ENCODE measurements around the gene SPG21.

Gene SPG21

DNA sequence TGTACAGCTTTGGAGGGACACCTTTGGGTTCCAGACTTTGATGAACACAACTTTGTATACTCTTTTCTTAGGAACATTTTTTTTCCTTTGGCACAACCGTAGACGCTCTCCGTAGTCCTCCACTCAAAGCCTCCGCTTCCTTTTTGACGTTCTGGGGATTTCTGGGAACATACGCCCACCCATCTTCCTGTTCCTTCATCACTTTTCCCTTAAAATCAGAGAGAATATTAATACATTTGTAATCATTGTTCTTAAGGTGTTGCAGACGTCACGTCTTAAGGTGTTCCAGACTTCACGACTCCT is 405 bp upstream of the SPG21 start:
- DNase-seq = no peak

DNA sequence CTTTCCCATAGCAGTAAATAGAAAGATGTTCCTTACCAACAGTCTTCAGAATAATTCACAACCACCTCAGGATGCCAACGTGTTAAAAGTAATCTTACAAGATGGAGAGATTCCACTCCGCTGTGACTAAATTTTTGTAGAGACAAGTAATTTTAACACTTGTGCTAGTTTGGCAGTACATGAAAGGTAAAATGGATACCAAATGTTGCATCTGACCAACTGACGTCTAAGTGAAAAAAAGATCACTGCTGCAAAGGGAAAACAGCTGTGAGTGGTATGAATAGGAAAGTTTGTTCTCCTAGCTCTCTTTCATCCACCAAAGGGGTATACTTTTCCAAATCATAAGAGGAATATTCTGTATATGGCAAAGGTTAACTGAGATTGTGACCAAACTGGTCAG is 2.6 kb downstream of the SPG21 start:
- DNase-seq = no peak

DNA sequence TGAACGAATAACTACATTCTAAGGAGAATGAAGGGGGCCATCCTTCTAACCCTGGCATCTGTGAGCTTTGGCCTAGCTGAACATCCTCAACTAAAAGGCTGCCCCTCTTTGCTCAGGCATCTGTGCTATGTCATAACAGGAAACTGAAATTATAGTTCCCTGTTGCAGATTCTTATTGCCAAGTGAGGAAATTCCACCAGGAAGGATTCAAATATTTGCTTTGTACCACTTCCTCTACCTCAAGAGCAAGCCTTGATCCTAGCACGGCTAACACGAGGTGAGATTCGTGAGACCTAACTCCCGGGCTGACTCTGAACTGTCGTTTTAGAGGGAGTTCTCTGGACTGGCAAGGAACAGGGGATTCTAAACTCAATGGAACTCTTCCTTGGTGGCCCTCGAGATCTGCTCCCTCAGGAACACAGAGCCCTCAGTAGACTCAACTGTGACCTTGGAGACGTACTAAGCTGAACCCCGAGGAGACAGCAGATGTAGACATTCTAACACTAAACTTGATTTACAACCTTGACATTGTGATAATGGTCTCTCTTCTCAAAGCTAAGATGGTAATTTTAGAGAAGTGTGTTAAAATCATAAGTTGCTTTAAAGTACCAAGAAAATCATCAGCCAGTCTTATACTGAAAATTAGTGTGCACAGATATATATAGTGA is 4.2 kb downstream of the SPG21 start:
- DNase-seq = no peak

DNA sequence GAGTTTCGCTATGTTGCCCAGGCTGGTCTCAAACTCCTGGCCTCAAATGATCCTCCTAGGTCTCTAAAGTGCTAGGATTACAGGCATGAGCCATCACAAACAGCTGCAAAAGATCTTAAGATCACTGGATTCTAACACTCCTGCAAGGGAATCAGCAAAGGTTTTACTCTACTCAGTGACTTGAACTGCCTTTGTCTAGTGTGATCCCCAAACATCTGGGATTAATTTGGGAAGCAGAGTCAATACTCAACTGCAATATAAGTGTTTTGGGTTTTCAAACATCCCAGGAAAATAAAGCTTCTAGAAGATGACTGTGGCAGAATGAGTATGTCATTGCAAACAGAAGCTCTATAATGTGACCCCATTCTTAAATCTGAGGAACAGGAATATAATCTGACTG is 7.2 kb downstream of the SPG21 start:
- no peak for DNase-seq

DNA sequence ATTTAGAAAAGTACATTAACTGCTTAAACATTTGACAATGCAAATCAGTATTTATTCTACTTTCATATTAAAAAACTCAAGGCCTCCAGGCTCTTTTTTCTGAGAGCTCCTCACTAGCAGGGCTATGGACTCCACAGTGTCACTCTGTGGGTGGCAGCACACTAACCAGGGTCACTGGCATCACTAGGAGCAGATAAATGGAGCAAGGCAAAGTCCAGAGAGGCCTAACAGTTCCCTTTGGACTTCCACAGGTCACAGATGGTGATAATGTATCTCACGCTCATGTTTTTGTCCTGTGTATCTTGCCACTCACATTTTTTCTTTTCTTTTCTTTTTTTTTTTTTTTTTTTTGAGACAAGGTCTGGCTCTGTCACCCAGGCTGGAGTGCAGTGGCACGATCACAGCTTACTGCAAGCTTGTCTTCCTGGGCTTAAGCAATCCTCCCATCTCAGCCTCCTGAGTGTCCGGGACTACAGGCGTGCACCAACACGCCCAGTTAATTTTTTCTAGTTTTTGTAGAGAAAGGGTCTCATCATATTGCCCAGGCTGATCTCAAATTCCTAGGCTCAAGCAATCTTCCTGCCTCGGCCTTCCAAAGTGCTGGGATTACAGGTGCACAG is 7.8 kb downstream of the SPG21 start:
- no peak for DNase-seq

DNA sequence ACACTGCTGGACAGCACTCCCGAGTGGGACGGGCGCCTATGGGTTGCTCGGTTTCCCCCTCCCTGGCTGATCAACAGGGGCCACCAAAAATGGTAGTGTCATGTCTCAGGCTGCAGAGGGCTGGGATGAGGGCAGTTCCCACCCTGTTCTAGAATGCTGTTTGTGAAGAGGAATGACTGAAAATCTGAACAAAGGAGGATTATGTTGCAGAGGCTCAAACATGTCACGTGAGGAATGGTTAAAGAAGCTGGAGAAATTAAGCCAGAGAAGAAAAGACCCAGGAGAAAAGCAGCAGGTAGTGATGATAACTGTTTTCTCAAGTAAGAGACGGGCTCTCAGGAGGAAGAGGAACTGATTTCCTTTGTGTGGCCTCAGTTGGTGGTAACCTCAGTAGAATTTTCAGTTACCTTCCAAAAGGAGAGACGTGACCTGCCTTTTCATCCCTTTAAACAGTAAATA is 10.4 kb downstream of the SPG21 start:
- DNase-seq = no peak

DNA sequence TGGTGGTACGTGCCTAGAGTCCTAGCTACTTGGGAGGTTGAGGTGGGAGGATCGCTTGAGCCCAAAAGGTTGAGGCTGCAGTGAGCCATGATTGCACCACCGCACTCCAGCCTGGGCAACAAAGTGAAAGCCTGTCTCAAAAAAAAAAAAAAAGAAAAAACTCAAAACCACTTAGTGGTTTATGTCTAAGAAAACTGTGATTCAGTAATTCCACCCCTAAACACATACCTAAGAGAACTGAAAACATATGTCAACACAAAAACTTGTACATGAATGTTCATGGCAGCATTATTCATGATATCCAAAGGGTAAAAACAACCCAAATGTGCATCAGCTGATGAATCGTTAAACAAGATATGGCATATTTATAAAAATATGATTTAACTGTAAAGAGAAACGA is 14.3 kb downstream of the SPG21 start:
- no peak for DNase-seq

DNA sequence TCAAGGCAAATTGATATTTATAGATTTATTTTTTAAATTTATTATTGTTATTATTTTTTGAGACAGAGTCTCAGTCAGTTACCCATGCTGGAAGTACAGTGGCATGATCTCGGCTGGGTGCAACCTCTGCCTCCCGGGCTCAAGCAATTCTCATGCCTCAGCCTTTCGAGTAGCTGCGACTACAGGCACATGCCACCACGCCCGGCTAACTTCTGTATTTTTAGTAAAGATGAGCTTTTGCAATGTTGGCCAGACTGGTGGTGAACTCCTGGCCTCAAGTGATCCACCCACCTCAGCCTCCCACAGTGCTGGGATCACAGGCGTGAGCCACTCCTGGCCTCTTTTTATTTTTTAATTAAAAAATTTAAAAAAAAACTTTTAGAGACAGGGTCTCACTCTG is 19.0 kb downstream of the SPG21 start:
- DNase-seq = no peak

DNA sequence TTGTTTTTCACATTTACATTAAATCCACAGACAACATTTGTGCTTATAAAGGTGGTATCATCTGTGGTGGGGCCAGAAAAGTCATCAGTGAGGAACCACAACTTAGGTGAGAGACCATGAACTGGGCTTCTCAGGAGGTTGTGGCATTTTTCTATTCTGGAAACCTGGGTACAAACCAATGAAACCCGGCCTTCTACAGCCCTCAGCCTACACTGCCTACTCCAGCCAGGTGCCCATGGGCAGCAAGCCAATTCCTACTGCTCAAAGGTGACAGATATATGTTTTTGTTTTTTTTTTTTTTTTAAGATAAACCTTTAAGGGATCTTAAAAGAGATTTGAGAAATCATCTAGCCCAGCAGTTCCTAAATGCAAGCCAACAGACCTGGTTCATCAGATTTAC is 20.3 kb downstream of the SPG21 start:
- no peak for DNase-seq

DNA sequence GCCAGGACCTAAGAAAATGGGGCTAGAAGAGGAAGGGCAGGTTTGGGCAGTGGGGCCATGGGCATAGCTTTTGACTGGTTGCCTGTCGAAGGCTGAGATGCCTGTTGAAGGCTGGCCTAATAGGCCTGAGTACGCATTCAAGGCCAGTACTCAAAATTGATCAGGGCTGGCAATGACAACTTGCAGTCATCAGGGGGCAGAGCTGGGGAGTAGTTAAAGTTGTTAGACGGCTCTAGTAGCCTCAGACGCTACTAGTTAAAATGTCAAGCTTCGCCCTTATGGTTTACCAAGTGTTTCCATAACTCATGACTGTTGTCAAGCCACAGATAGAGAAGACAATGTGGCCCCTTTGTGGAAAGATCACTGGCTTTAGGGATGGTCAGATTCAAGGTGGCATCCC is 28.7 kb downstream of the SPG21 start:
- DNase-seq = no peak

DNA sequence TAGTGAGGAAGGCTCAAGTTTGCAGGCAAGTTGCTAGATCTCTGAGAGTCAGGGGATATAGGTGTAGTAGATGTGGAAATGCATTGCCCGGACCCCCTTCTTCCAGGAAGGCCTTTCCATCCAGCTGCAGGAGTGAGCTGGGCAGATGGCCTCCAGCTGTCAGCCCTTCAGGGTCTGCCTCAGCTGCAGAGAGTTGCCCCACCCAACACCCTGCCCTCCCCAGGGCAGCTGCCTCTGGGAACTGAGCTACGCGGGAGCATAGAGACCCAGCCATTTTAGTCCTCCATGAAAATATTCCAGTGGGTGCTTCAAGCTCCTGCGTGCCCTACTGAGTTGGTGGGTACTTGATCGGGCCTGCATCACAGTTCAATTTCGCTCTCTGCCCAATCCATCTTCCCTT is 29.6 kb downstream of the SPG21 start:
- DNase-seq = no peak

DNA sequence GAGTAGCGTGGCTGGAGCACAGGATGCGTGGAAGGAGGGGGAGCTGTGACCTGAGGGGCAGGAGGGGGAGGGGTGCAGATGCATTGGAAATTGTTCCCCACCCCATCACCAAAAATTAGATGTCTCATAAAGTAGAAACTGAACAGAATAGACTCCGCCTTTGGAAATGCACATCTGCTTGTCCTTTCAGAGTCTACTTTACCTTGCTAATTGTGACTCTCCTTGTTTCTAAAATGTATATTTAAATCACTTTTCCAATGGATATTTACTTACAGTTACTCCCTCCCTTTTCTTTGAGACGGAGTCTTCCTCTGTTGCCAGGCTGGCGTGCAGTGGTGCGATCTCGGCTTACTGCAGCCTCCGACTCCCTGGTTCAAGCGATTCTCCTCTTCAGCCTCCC is 30.6 kb downstream of the SPG21 start:
- DNase-seq = no peak

DNA sequence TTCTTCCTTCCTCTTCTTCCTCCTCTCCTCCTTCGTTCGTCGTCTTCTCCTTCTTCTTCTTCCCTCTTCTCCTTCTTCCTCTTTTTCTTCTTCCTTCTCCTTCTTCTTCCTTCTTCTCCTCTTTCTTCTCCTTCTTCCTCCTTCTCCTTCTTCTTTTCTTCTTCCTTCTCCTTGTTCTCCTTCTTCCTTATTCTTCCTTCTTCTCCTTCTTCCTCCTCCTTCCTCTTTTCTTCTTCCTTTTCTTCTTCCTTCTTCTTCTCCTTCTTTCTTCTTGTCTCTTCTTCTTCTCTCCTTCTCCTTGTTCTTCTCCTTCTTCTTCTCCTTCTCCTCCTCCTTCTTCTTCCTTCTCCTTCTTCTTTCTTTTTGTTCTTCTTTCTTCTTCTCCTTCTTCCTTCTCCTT is 35.3 kb downstream of the SPG21 start:
- no peak for DNase-seq

DNA sequence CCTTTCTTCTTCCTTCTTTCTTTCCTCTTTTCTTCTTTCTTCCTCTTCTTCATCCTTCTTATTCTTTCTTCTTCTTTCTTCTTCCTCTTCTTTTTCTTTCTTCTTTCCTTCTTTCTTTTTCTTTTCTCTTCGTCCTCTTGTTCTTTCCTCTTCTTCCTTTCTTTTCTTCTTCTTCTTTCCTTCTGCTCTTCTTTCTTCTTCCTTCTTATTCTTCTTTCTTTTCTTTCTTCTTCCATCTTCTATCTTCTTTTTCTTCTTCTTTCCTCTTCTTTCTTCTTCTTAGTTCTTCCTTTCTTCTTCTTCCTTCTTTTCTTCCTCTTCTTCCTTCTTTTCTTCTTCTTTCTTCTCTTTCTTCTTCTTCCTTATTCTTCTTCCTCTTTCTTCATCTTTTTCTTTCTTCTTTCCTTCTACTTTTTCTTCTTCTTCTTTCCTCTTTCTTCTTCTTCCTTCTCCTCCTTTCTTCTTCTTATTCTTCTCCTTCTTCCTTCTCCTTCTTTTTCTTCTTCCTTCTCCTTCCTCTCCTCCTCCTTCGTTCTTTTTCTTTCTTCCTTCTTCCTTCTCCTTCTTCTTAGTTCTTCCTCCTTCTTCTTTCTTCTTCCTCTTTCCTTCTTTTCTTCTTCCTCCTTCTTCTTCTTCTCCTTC is 37.8 kb downstream of the SPG21 start:
- no peak for DNase-seq

DNA sequence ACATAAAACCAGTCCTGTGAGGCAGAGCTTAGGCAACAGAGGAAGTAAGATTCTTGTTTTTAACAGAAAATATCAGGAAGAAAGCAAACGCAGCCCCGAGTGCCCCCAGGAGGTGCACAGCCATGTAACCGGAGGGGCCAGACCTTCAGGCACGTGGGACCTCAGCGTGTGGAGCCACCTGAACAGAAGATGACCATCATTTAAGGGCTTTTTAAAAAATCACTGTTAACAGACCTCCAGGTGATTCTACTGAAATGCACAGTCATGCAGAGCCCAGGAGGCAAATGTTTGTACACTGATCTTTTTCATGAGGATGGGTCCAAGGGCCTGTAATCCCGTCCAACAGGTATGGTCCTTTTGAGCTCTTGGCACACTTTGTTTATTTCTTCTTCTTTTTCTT is 38.8 kb downstream of the SPG21 start:
- no peak for DNase-seq

DNA sequence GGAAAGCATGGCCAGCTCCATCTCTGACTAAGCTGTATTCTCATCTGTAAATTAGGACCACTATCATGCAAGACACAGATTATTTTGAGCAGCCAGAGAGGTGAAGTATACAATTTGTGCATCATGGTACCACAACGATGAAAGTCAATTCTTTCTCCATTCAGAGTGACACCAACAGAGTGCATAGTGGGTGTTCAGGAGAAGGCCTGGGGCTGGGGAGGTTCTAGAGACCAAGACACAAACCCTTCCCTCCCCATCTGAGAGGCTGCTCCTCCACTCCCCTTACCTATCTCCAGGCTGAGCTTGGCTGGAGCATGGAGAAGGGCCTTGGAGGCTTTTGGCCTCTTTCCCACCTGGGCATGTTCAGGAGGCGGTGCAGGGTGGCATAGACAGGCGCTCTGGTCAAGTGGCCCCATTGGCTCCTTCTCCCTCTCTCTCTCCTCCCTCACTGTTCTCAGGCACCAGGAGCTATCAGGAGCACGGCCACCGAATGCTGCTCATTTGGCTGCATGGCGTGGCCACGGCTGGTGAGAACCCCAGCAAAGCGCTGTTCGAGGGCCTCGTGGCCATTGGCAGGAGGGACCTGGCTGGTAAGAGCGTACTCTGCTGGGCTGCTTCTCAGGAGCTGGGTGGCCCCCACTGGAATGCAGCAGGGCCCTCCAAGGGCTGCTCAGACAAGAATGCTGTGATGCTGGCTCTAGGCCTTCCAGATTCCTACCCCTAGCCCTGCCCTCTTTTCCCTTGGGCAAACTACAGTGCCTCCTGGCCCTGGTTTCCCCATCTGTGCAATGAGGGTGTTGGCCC is 40.1 kb downstream of the SPG21 start:
- DNase-seq = no peak

DNA sequence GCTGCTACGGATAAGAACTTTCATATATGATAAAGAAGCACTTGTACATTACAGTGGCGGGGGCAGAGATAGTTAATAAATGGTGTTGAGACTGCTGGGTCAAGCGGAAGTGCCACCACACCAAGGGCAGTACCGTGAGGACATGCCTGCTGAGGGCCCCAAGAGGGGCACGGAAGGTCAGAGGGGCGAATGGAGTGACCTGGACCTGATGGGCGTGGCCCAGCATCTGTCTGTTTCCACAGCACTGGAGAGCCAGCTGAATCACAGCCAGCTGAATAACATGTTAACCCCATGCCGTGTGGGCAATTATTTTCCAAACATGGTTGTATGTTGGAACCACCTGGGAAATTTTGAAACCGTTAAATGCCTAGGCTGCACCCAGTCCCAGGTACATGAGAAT is 40.8 kb downstream of the SPG21 start:
- DNase-seq = no peak

DNA sequence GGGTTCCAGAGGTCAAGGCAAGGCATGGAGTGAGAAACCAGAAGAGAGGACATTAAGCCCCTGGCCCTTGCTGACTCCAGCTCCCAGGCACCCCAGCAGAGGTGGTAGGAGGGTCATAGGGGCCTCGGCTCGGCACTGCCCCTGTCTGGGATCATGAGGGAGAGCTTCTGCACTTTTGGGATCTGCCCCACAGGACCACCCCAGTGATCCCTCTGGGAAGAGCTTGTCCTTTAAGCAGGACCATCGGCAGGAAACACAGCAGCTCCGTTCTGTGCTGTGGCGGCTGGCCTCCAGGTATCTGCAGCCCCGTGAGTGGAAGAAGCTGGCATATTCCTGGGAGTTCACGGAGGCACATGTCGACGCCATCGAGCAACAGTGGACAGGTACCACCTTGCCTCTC is 42.5 kb downstream of the SPG21 start:
- no peak for DNase-seq

DNA sequence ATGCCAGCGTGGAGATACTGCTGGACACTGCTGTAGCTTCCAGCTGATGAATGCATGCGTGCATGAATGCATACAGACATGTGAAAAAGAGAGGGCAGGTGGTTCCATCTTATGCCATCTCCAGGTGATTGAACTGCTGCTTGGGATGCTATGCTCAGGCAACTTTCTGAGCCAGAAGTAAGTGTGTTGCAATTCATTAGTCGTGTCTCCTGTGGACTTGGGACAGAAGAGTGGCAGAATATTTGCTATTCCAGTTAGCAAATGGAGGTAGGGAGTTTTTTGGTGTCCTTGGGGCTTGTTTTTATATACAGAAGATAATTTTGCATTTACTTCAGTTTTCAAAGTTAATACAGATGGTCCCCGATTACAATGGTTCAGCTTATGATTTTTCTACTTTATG is 44.8 kb downstream of the SPG21 start:
- no peak for DNase-seq

DNA sequence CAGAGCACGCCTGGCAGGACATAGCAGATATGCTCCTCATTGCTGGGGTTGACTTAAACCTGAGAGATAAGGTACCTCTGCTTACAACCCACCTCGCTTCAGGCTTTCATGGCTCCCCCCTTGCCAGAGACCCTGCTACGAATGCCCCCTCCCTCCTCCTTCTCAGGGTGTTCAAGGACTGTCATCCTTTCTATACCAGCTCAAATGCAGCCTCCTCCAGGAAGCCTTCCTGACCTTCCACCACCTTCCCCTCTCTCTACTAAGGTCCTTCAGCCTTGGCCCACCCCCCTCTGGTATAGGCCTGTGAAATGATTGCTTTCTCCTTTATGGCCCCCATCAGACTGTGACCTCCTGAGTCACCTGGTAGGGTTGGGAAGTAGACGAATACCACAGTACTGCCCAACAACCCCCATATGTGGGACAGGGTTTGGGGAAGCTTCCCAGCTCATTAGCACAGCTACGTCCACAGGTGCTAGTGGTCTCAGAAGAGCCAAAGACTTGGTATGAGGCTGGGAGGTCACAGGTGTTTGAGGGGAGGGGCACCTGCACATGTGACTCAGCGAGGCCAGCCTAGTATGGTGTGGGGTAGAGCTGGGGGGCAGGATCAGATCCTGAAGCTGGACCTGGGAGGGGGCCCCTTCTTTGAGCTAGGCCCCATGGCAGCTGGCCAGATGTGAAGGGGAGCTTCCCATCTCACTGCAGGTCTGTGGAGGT is 46.0 kb downstream of the SPG21 start:
- DNase-seq = no peak

DNA sequence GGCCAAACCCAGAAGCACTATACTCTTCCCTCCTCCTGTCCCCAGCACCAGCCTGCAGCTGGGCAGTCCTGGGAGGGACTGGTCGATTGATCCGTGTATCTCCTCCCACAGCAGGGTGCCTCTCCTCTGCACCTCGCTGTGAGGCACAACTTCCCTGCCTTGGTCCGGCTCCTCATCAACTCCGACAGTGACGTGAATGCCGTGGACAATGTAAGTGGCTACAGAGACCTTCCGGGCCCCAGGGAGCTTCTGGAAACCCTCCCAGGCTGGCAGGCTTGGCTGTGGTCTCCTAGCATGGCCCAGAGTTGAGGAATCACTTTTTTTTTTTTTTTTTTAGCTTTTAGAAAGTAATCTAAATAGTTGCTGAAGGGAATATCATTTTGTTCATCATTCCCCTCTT is 47.4 kb downstream of the SPG21 start:
- DNase-seq = no peak

DNA sequence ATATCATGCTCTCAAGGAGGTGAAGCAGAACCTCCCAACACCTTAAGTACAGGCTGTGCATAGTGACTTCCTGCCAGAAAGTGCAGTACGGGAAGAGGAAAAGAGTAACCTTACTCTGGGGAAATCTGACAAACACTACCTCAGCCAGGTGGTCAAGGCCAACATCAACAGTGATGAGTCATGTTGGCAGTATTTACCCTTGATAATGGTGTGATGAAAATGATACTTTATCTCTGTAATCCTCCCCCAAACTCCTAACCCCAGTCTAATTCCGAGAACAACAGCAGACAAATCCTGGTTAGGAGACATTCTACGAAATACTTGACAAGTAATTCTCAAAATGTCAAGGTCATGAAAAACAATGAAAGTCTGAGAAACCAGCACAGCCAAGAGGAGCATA is 51.5 kb downstream of the SPG21 start:
- DNase-seq = no peak

DNA sequence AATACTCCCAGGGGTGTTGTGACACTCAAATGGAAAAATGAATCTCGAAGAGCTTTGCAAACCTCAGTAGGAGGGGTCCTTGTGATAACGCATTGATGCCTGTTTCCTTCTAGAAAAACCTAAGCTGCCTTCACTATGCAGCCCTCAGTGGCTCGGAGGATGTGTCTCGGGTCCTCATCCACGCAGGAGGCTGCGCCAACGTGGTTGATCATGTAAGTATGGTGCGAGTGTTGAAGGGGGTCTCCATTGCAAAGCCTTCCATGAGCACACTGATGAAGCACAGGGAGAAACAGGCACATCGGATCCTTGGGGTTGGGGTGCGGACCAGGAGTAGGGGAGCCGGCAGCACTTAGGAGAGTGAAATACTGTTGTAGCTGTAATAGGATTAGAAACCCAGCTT is 55.7 kb downstream of the SPG21 start:
- DNase-seq = no peak
